CD4-positive, alpha-beta T cell treated with Interleukin-6 for 4 hours (primary cell): ENCODE measurements around the gene CA5A.
"Not testable (repeated sequence)": the region's sequence is repeated elsewhere in the genome, so short reads cannot be mapped to it uniquely, and the experiment has no call there.

ENCODE experiments used
- DNase-seq: peaks from one replicate; pipeline ENCODE4 v3.0.0-alpha.2; 2020; ENCODE audit warnings: mixed read lengths

The CA5A gene

GRCh38 chr16:87922250-87922871, 14.0 kb downstream of the CA5A start:
- no peak for DNase-seq

GRCh38 chr16:87921236-87921773, 15.0 kb downstream of the CA5A start:
- DNase-seq, result no peak

- no peak for DNase-seq
These were observed 16.7 kb downstream of the CA5A start for GRCh38 chr16:87919681-87919994.

GRCh38 chr16:87918866-87919680, 17.3 kb downstream of the CA5A start:
- DNase-seq, result no peak

- DNase-seq, result no peak
These were observed 18.0 kb downstream of the CA5A start for GRCh38 chr16:87918338-87918737.

- DNase-seq, result no peak
These were observed 18.8 kb downstream of the CA5A start for GRCh38 chr16:87917503-87917902.

- DNase-seq, result no peak
These were observed 21.5 kb downstream of the CA5A start for GRCh38 chr16:87914812-87915211.

- DNase-seq, result not testable (repeated sequence)
These were observed 22.2 kb downstream of the CA5A start for GRCh38 chr16:87914021-87914725.

- DNase-seq, result not testable (repeated sequence)
These were observed 23.6 kb downstream of the CA5A start for GRCh38 chr16:87912691-87913090.

GRCh38 chr16:87911106-87911763, 25.1 kb downstream of the CA5A start:
- not testable (repeated sequence) for DNase-seq

GRCh38 chr16:87909203-87909935, 27.0 kb downstream of the CA5A start:
- DNase-seq, result peak; percentile 84

GRCh38 chr16:87908101-87908500, 28.2 kb downstream of the CA5A start:
- DNase-seq, result not testable (repeated sequence)

- not testable (repeated sequence) for DNase-seq
These were observed 30.8 kb downstream of the CA5A start for GRCh38 chr16:87905521-87905920.

GRCh38 chr16:87904963-87905362, 31.4 kb downstream of the CA5A start:
- not testable (repeated sequence) for DNase-seq

- DNase-seq, result not testable (repeated sequence)
These were observed 35.8 kb downstream of the CA5A start for GRCh38 chr16:87900489-87900888.

GRCh38 chr16:87897521-87898505, 38.5 kb downstream of the CA5A start:
- peak; percentile 82 for DNase-seq

GRCh38 chr16:87896924-87897520, 39.3 kb downstream of the CA5A start:
- DNase-seq, result not testable (repeated sequence)

- not testable (repeated sequence) for DNase-seq
These were observed 40.0 kb downstream of the CA5A start for GRCh38 chr16:87896176-87896890.

GRCh38 chr16:87895641-87896141, 40.6 kb downstream of the CA5A start:
- peak; percentile 87 for DNase-seq

GRCh38 chr16:87894005-87894404, 42.3 kb downstream of the CA5A start:
- DNase-seq, result not testable (repeated sequence)
